Subcutaneous adipose tissue (tissue), 4 donors: ENCODE results near the gene TANGO6. TPM values are rescaled to one million over a fixed set of nuclear protein-coding genes. Genes with fewer than 3 reads are reported as not detected.

Experiments
- CTCF ChIP-seq: fragments of 450-650 bp; IDR thresholded peaks from one replicate; pipeline ENCODE4 v1.5.1; 2016; ENCODE audit warnings: low read depth, mild to moderate bottlenecking, control low read depth, antibody characterized with exemption, moderate library complexity
- total RNA-seq, 4 donors: library from RNA; depleted of rRNA; stranded (reverse); fragments of >200 nt; gene quantifications; one replicate each; pipeline ENCODE4 v1.1.0, GENCODE V29; 2016

Gene TANGO6
- total RNA-seq, 4 donors from 2014 or later = 14.3 to 19.4 (median 15.9) TPM

GRCh38 chr16:68887107-68887506 lies 43.8 kb downstream of the TANGO6 start:
- TF ChIP-seq CTCF = no peak

- no peak for TF ChIP-seq CTCF
Observed at GRCh38 chr16:68889508-68890150, 46.3 kb downstream of the TANGO6 start.

DNA sequence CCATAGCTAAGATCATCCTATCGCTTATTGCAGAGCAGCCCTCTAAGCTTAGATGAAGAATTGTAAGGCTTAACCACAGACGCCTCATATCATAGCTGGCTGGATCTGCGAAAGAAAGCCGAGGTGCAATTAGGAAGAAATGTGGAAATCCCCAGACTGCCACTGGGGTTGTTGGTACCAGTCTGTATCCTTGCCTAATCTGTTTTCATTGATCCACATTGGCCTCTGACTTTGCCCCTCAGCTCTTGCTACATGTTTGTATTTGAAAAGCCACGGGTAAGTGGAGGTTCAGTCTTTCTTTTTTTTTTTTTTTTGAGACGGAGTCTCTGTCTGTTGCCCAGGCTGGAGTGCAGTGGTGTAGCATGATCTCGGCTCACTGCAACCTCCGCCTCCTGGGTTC lies 48.9 kb downstream of the TANGO6 start:
- TF ChIP-seq CTCF = no peak

DNA sequence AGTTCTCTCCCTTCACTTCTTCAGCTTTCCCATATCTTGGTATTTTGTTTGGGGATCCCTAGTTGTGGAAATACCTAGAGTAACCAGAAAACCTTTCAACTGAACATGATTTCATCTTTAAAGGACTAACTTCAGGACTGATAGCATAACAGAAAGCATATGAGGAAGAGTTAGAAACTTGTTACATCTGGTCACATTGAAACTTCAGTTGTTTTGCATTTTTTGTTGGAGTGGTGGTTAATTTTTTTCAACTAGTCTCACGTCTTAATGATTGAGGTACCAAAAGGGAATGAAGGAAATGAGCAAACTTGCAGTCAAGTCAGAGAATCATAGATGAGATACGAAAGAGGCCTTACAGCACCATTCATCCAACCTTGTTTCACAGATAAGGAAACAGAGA lies 49.6 kb downstream of the TANGO6 start:
- no peak for TF ChIP-seq CTCF

- no peak for TF ChIP-seq CTCF
Observed at GRCh38 chr16:68893710-68894705, 50.7 kb downstream of the TANGO6 start.

- no peak for TF ChIP-seq CTCF
Observed at GRCh38 chr16:68894714-68895113, 51.4 kb downstream of the TANGO6 start.

DNA sequence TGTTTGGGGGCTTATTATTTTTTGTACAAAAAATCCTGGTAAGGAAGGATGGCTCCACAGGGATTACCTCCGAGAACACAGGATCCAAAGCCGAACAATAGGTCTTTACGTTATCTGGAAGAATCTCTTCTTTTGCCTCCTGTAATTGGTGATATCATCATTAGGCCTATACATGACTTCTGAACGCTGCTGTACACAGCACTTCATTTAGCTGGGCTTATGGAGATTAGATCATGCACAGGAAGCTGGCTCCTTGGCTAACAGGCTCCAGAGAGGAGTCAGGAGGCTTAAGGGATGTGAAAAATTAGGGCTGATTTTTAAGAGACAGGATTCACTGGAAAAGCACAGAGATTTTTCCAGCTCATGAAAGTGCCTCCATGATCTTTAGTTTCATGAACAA lies 54.7 kb downstream of the TANGO6 start:
- TF ChIP-seq CTCF = no peak
